ENCODE data around the gene ZNF581. TPM values are rescaled to one million over a fixed set of nuclear protein-coding genes. Genes with fewer than 3 reads are reported as not detected.

Gene ZNF581
- total RNA-seq, 4 donors from 2014 or later = 20.1 to 27.3 (median 22.8) TPM

- WGBS, 2 donors = 70 to 74% methylated on average over 7 of the region's 7 CpGs
- intact Hi-C loops (cut with DNase I; ENCODE audit: low total_unique reads) = no loop called here
- no peak for DNase-seq (ENCODE audit: low spot score in 2 of 2)
Measured at GRCh38 chr19:55661826-55662225, 18.4 kb downstream of the ZNF581 start.

GRCh38 chr19:55663846-55664536 lies 20.5 kb downstream of the ZNF581 start:
- intact Hi-C loops (cut with DNase I; ENCODE audit: low total_unique reads) = no loop called here
- WGBS, 2 donors = 88 to 94% methylated on average over 12 to 20 of the region's 20 CpGs

More at GRCh38 chr19:55661826-55662225, 18.4 kb downstream of the ZNF581 start:
- TF ChIP-seq POLR2A (IDR thresholded peaks at IDR 0.05) = no peak
- no peak for TF ChIP-seq CTCF (IDR thresholded peaks at IDR 0.05)
- no peak overlapping the region for H3K4me3 ChIP-seq (ENCODE audit: low read depth, poor library complexity, severe bottlenecking)

GRCh38 chr19:55666343-55667005 lies 23.0 kb downstream of the ZNF581 start:
- intact Hi-C loops (cut with DNase I; ENCODE audit: low total_unique reads) = no loop called here
- WGBS, 2 donors = 80% methylated on average over 12 of the region's 12 CpGs
- TF ChIP-seq POLR2A (IDR thresholded peaks at IDR 0.05) = no peak
- TF ChIP-seq CTCF (IDR thresholded peaks at IDR 0.05) = no peak
- no peak overlapping the region for H3K4me3 ChIP-seq (ENCODE audit: low read depth, poor library complexity, severe bottlenecking)
- no peak for DNase-seq (ENCODE audit: low spot score in 2 of 2)

More at GRCh38 chr19:55663846-55664536, 20.5 kb downstream of the ZNF581 start:
- no peak for DNase-seq (ENCODE audit: low spot score in 2 of 2)
- no peak for TF ChIP-seq POLR2A (IDR thresholded peaks at IDR 0.05)
- no peak for TF ChIP-seq CTCF (IDR thresholded peaks at IDR 0.05)
- no peak overlapping the region for H3K4me3 ChIP-seq (ENCODE audit: low read depth, poor library complexity, severe bottlenecking)

GRCh38 chr19:55667006-55667381 lies 23.5 kb downstream of the ZNF581 start:
- WGBS, 2 donors = 83 to 98% methylated on average over 4 of the region's 4 CpGs
- DNase-seq (ENCODE audit: low spot score in 2 of 2) = no peak
- intact Hi-C loops (cut with DNase I; ENCODE audit: low total_unique reads) = no loop called here
- TF ChIP-seq CTCF (IDR thresholded peaks at IDR 0.05) (no peak), POLR2A (IDR thresholded peaks at IDR 0.05) (no peak)
- no peak overlapping the region for H3K4me3 ChIP-seq (ENCODE audit: low read depth, poor library complexity, severe bottlenecking)

GRCh38 chr19:55667511-55667910 lies 24.1 kb downstream of the ZNF581 start:
- DNase-seq (ENCODE audit: low spot score in 2 of 2) = no peak
- intact Hi-C loops (cut with DNase I; ENCODE audit: low total_unique reads) = no loop called here
- H3K4me3 ChIP-seq (ENCODE audit: low read depth, poor library complexity, severe bottlenecking) = no peak overlapping the region
- 75 to 86% methylated on average over 11 to 12 of the region's 12 CpGs for WGBS, 2 donors
- TF ChIP-seq POLR2A (IDR thresholded peaks at IDR 0.05) = no peak
- no peak for TF ChIP-seq CTCF (IDR thresholded peaks at IDR 0.05)
